ENCODE measurements around the gene UGT1A10. TPM values are rescaled to one million over a fixed set of nuclear protein-coding genes. Genes with fewer than 3 reads are reported as not detected.

The UGT1A10 gene
- total and polyA plus RNA-seq, 2 donors (not counting 1 experiment from before 2014, with no cell fraction given) = not detected

GRCh38 chr2:233593201-233593600 is 43.0 kb upstream of the UGT1A10 start:
- H3K27ac Mint-ChIP-seq = no peak overlapping the region
- H3K4me2 ChIP-seq (replicated peaks; ENCODE audit: low read depth, low read length, poor library complexity, severe bottlenecking) = no peak overlapping the region
- no peak overlapping the region for H3K4me3 ChIP-seq (ENCODE audit: control extremely low read depth in 1 of 5, extremely low read depth in 1 of 5, insufficient read depth in 1 of 5, low read depth in 2 of 5, low read length in 4 of 5)
- H3K27ac ChIP-seq (ENCODE audit: low read length in 2 of 2) = no peak overlapping the region
- no peak overlapping the region for H2AFZ ChIP-seq (ENCODE audit: insufficient read depth, low read depth, low read length, poor library complexity, severe bottlenecking)
- peaks cover 10% of the 10 kb centered on the region for H3K4me1 Mint-ChIP-seq
- H3K27me3 ChIP-seq (replicated peaks in 1 of 4; ENCODE audit: control extremely low read depth in 1 of 4, control insufficient read depth in 3 of 4, insufficient read depth in 4 of 4, low read length in 3 of 4) = no peaks in the 10 kb centered on the region
- no peaks in the 10 kb centered on the region for H3K9me3 Mint-ChIP-seq (ENCODE audit: insufficient read depth)
- DNase-seq (no peak), ATAC-seq (ENCODE audit: low read depth) (no peak)
- TF ChIP-seq EZH2 (IDR thresholded peaks at IDR 0.05; ENCODE audit: borderline replicate concordance, insufficient read depth, low read depth, low read length, poor library complexity, severe bottlenecking) = no peak
- TF ChIP-seq, protein P1, sequence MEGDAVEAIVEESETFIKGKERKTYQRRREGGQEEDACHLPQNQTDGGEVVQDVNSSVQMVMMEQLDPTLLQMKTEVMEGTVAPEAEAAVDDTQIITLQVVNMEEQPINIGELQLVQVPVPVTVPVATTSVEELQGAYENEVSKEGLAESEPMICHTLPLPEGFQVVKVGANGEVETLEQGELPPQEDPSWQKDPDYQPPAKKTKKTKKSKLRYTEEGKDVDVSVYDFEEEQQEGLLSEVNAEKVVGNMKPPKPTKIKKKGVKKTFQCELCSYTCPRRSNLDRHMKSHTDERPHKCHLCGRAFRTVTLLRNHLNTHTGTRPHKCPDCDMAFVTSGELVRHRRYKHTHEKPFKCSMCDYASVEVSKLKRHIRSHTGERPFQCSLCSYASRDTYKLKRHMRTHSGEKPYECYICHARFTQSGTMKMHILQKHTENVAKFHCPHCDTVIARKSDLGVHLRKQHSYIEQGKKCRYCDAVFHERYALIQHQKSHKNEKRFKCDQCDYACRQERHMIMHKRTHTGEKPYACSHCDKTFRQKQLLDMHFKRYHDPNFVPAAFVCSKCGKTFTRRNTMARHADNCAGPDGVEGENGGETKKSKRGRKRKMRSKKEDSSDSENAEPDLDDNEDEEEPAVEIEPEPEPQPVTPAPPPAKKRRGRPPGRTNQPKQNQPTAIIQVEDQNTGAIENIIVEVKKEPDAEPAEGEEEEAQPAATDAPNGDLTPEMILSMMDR (IDR thresholded peaks at IDR 0.05) = no peak
- no peaks in the 10 kb centered on the region for H3K36me3 ChIP-seq (replicated peaks in 1 of 2; ENCODE audit: control extremely low read depth in 1 of 2, control insufficient read depth in 1 of 2, extremely low read depth in 1 of 2, insufficient read depth in 2 of 2, low read length in 1 of 2)
- intact Hi-C loops (cut with micrococcal nuclease) = no loop called here
- no peaks in the 10 kb centered on the region for H3K4me1 ChIP-seq (ENCODE audit: control insufficient read depth in 2 of 2, insufficient read depth in 2 of 2, low read length in 2 of 2)
- no peaks in the 10 kb centered on the region for H4K20me1 ChIP-seq (ENCODE audit: control insufficient read depth, insufficient read depth, low read length, poor library complexity, severe bottlenecking)
- H3K79me2 ChIP-seq (ENCODE audit: control insufficient read depth, insufficient read depth, low read length) = no peaks in the 10 kb centered on the region
- ChIA-PET CTCF (no interaction called here), POLR2A (no interaction called here)
- peaks cover 0 to 6% (median 0%) of the 10 kb centered on the region in 3 donors for H3K9me3 ChIP-seq (ENCODE audit: control extremely low read depth in 1 of 3, control insufficient read depth in 2 of 3, insufficient read depth in 1 of 3, low read length in 2 of 3)
- WGBS (ENCODE audit: insufficient coverage) = 55% methylated on average over 3 of the region's 8 CpGs
- H3K9ac ChIP-seq (ENCODE audit: low read length) = no peak overlapping the region
- no peak overlapping the region for H3K4me3 Mint-ChIP-seq
- peaks cover 6% of the 10 kb centered on the region for H3K27me3 Mint-ChIP-seq

DNA sequence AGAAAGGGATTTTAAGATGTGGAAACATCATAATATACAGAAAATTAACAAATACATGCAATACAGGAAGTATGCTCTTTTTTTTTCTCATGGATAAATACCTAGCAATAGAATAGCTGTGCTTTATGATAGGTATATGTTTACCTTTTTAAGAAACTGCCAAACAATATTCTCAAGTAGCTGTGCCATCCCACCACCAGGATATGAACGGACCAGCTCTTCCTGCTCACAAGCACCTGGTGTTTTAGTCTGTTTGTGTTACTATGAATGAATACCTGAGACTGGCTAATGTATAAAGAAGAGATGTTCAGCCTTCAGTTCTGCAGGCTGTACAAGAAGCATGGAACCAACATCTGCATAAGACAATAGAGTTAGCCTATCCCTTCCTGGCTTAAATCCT is 38.7 kb upstream of the UGT1A10 start:
- Mint-ChIP-seq H3K9me3 (ENCODE audit: insufficient read depth) (peaks cover 4% of the 10 kb centered on the region), H3K4me3 (no peak overlapping the region), H3K27ac (no peak overlapping the region), H3K27me3 (peaks cover 8% of the 10 kb centered on the region), H3K4me1 (peaks cover 10% of the 10 kb centered on the region)
- H3K4me2 ChIP-seq (replicated peaks; ENCODE audit: low read depth, low read length, poor library complexity, severe bottlenecking) = no peak overlapping the region
- no peak for DNase-seq
- CTCF ChIA-PET = no interaction called here
- no peaks in the 10 kb centered on the region for H3K4me1 ChIP-seq (ENCODE audit: control insufficient read depth in 2 of 2, insufficient read depth in 2 of 2, low read length in 2 of 2)
- POLR2A ChIA-PET = interaction anchor here (1.1 kb wide), 1 partner anchor 25 kb away, joined by 4 read pairs; no protein-coding TSS in a partner anchor
- H3K36me3 ChIP-seq (replicated peaks in 1 of 2; ENCODE audit: control extremely low read depth in 1 of 2, control insufficient read depth in 1 of 2, extremely low read depth in 1 of 2, insufficient read depth in 2 of 2, low read length in 1 of 2) = no peaks in the 10 kb centered on the region
- WGBS (ENCODE audit: insufficient coverage) = 100% methylated on average over 1 of the region's 1 CpG
- no peaks in the 10 kb centered on the region for H3K79me2 ChIP-seq (ENCODE audit: control insufficient read depth, insufficient read depth, low read length)
- H3K4me3 ChIP-seq (ENCODE audit: control extremely low read depth in 1 of 5, extremely low read depth in 1 of 5, insufficient read depth in 1 of 5, low read depth in 2 of 5, low read length in 4 of 5) = no peak overlapping the region
- intact Hi-C loops (cut with micrococcal nuclease) = no loop called here
- H2AFZ ChIP-seq (ENCODE audit: insufficient read depth, low read depth, low read length, poor library complexity, severe bottlenecking) = no peak overlapping the region
- ATAC-seq (ENCODE audit: low read depth) = no peak
- peaks cover 0 to 6% (median 4%) of the 10 kb centered on the region in 4 experiments for H3K27me3 ChIP-seq (replicated peaks in 1 of 4; ENCODE audit: control extremely low read depth in 1 of 4, control insufficient read depth in 3 of 4, insufficient read depth in 4 of 4, low read length in 3 of 4)
- no peak overlapping the region for H3K27ac ChIP-seq (ENCODE audit: low read length in 2 of 2)
- TF ChIP-seq, protein P1 (IDR thresholded peaks at IDR 0.05) = no peak
- no peak for TF ChIP-seq EZH2 (IDR thresholded peaks at IDR 0.05; ENCODE audit: borderline replicate concordance, insufficient read depth, low read depth, low read length, poor library complexity, severe bottlenecking)
- H3K9ac ChIP-seq (ENCODE audit: low read length) = no peak overlapping the region
- H3K9me3 ChIP-seq (ENCODE audit: control extremely low read depth in 1 of 3, control insufficient read depth in 2 of 3, insufficient read depth in 1 of 3, low read length in 2 of 3) = no peaks in the 10 kb centered on the region
- no peaks in the 10 kb centered on the region for H4K20me1 ChIP-seq (ENCODE audit: control insufficient read depth, insufficient read depth, low read length, poor library complexity, severe bottlenecking)
